Vagina (tissue), 2 donors: ENCODE results near the gene ANKS4B.

ENCODE experiments used
- POLR2A ChIP-seq, 2 donors: fragments of 450-650 bp; IDR thresholded peaks; one replicate each; pipeline ENCODE4 v1.6.1; 2017; ENCODE audit warnings: antibody characterized with exemption in 2 of 2, mild to moderate bottlenecking in 2 of 2, moderate library complexity in 2 of 2
- POLR2AphosphoS5 ChIP-seq, 2 donors: sonication (generic); formaldehyde crosslinking; IDR thresholded peaks; one replicate each; pipeline ENCODE4 v1.9.0; 2017; ENCODE audit warnings: antibody characterized with exemption in 2 of 2, mild to moderate bottlenecking in 2 of 2, low read depth in 1 of 2; ENCODE audit not compliant: insufficient read depth in 1 of 2
- TF ChIP-seq, protein P1 (sequence below), 3 experiments: fragments of 450-650 bp in 2 of 3; fragments of 200-600 bp in 1 of 3; sonication (generic) in 1 of 3; IDR thresholded peaks; one replicate each; pipeline ENCODE4 v1.5.1; 2017 to 2019; ENCODE audit warnings: antibody characterized with exemption in 3 of 3, mild to moderate bottlenecking in 2 of 3, moderate library complexity in 2 of 3

DNA sequence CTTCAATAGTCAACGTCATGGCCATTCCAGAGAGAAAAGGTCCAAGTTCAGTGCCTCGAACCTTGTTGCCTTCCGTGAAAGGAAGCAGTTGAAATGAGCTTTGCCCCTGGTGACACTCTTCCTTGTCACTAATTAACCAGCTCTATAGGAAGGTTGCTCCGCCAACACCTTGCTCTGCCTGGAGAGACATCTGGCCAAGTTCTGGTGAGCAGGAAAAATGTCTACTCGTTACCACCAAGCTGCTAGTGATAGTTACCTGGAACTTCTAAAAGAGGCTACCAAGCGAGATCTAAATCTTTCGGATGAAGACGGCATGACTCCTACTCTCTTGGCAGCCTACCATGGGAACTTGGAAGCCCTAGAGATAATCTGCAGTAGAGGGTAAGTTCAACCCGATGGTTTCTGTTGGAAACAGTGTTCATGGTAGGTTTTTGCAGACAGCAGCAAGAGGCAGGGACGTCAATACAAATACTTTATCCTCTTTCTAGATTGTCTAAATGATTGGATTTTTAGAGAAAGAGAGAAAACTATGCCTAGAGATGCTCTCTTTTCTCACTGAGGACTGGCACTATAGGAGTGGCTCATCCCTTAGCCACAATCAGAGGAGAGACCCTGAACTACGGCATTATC lies at the start of gene ANKS4B:
- TF ChIP-seq, protein P1, sequence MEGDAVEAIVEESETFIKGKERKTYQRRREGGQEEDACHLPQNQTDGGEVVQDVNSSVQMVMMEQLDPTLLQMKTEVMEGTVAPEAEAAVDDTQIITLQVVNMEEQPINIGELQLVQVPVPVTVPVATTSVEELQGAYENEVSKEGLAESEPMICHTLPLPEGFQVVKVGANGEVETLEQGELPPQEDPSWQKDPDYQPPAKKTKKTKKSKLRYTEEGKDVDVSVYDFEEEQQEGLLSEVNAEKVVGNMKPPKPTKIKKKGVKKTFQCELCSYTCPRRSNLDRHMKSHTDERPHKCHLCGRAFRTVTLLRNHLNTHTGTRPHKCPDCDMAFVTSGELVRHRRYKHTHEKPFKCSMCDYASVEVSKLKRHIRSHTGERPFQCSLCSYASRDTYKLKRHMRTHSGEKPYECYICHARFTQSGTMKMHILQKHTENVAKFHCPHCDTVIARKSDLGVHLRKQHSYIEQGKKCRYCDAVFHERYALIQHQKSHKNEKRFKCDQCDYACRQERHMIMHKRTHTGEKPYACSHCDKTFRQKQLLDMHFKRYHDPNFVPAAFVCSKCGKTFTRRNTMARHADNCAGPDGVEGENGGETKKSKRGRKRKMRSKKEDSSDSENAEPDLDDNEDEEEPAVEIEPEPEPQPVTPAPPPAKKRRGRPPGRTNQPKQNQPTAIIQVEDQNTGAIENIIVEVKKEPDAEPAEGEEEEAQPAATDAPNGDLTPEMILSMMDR (IDR thresholded peaks at IDR 0.05), result no peak
- TF ChIP-seq POLR2AphosphoS5 (IDR thresholded peaks at IDR 0.05; ENCODE audit: insufficient read depth in 1 of 2, low read depth in 1 of 2) (no peak), POLR2A (IDR thresholded peaks at IDR 0.05) (no peak)
